Brain microvascular endothelial cell (primary cell): ENCODE measurements around the gene YWHAH.
A peak's percentile ranks its signal among the peaks of the same experiment; 100 is the strongest.
"Not testable (repeated sequence)": the region's sequence is repeated elsewhere in the genome, so short reads cannot be mapped to it uniquely, and the experiment has no call there.

Experiments
- DNase-seq: peaks from one replicate; pipeline ENCODE4 v3.0.0-alpha.2; 2020
- H3K27ac ChIP-seq: fragments of 250-450 bp; sonication (Bioruptor Pico); 2 replicates; pipeline ENCODE4 v1.5.1; 2020; ENCODE audit warnings: mild to moderate bottlenecking, moderate library complexity
- H3K27me3 ChIP-seq: fragments of 250-450 bp; sonication (Bioruptor Pico); replicated peaks from 2 replicates; pipeline ENCODE4 v1.5.1; 2020; ENCODE audit warnings: mild to moderate bottlenecking
- H3K36me3 ChIP-seq: fragments of 250-450 bp; sonication (Bioruptor Pico); replicated peaks from 2 replicates; pipeline ENCODE4 v1.5.1; 2020; ENCODE audit warnings: mild to moderate bottlenecking
- H3K4me3 ChIP-seq: 2 replicates; pipeline ENCODE4 v1.5.1; 2011; ENCODE audit warnings: low read depth, mild to moderate bottlenecking, control low read depth, low read length, moderate library complexity
- CTCF ChIP-seq: IDR thresholded peaks from 2 replicates; pipeline ENCODE4 v1.5.1; 2011; ENCODE audit warnings: low read depth, mild to moderate bottlenecking, moderate library complexity, low read length, control low read depth, inconsistent platforms; ENCODE audit errors: missing control alignments
- in situ Hi-C: cut with HindIII; loops from 2 replicates; pipeline ENCODE4 v1.10.0; 2017; ENCODE audit warnings: low sequenced_read_pairs, low pct_ligation_motif_present

Gene YWHAH

GRCh38 chr22:31972180-31972579 is 27.8 kb downstream of the YWHAH start:
- TF ChIP-seq CTCF: no peak
- in situ Hi-C loops: no loop called here
- DNase-seq: no peak
- Histone ChIP-seq H3K36me3 (no peaks in the 10 kb centered on the region), H3K4me3 (no peak overlapping the region), H3K27ac (no peak overlapping the region), H3K27me3 (no peaks in the 10 kb centered on the region)

- Histone ChIP-seq H3K27ac (no peak overlapping the region), H3K27me3 (no peaks in the 10 kb centered on the region), H3K36me3 (no peaks in the 10 kb centered on the region), H3K4me3 (no peak overlapping the region)
- no peak for TF ChIP-seq CTCF
- no peak for DNase-seq
- in situ Hi-C loops: no loop called here
Observed at GRCh38 chr22:31973739-31974138, 29.4 kb downstream of the YWHAH start.

GRCh38 chr22:31977141-31977841 is 33.0 kb downstream of the YWHAH start:
- H3K36me3 ChIP-seq: no peaks in the 10 kb centered on the region
- no peak overlapping the region for H3K27ac ChIP-seq
- peak; percentile 66 for DNase-seq
- in situ Hi-C loops: no loop called here
- TF ChIP-seq CTCF: peak; percentile 88
- no peak overlapping the region for H3K4me3 ChIP-seq
- H3K27me3 ChIP-seq: no peaks in the 10 kb centered on the region

GRCh38 chr22:31977939-31978338 is 33.6 kb downstream of the YWHAH start:
- no peak for DNase-seq
- Histone ChIP-seq H3K4me3 (no peak overlapping the region), H3K27me3 (no peaks in the 10 kb centered on the region), H3K27ac (no peak overlapping the region), H3K36me3 (no peaks in the 10 kb centered on the region)
- no peak for TF ChIP-seq CTCF
- in situ Hi-C loops: no loop called here

- no peak for TF ChIP-seq CTCF
Observed at GRCh38 chr22:31980628-31981027, 36.3 kb downstream of the YWHAH start.

GRCh38 chr22:31981976-31982375 is 37.6 kb downstream of the YWHAH start:
- H3K27me3 ChIP-seq, H3K27ac ChIP-seq, H3K36me3 ChIP-seq, in situ Hi-C loops, DNase-seq, H3K4me3 ChIP-seq: not testable (repeated sequence)

More at GRCh38 chr22:31980628-31981027, 36.3 kb downstream of the YWHAH start:
- in situ Hi-C loops: no loop called here
- H3K36me3 ChIP-seq: no peaks in the 10 kb centered on the region
- DNase-seq: no peak
- H3K27ac ChIP-seq: no peak overlapping the region
- H3K27me3 ChIP-seq: no peaks in the 10 kb centered on the region
- no peak overlapping the region for H3K4me3 ChIP-seq
